Subcutaneous abdominal adipose tissue (tissue), 5 donors: ENCODE measurements around the gene EIF4EBP2.
A peak's percentile ranks its signal among the peaks of the same experiment; 100 is the strongest.

ENCODE experiments used
- H3K27ac ChIP-seq: one replicate; pipeline ENCODE4 v1.7.0; 2013; ENCODE audit warnings: low read depth, mild to moderate bottlenecking, inconsistent platforms, low read length, moderate library complexity
- H3K27me3 ChIP-seq, 5 donors: one replicate each; pipeline ENCODE4 v1.7.0; 2013; ENCODE audit warnings: low read length in 5 of 5, inconsistent platforms in 1 of 5; ENCODE audit not compliant: control insufficient read depth in 5 of 5, insufficient read depth in 4 of 5
- H3K36me3 ChIP-seq, 5 donors: one replicate each; pipeline ENCODE4 v1.7.0; 2013; ENCODE audit warnings: low read length in 5 of 5; ENCODE audit not compliant: control insufficient read depth in 5 of 5, insufficient read depth in 5 of 5
- H3K4me1 ChIP-seq, 5 donors: one replicate each; pipeline ENCODE4 v1.7.0; 2013; ENCODE audit warnings: low read length in 5 of 5, mild to moderate bottlenecking in 3 of 5, moderate library complexity in 1 of 5; ENCODE audit not compliant: control insufficient read depth in 5 of 5, insufficient read depth in 5 of 5
- H3K4me3 ChIP-seq, 5 donors: one replicate each; pipeline ENCODE4 v1.7.0; 2013; ENCODE audit warnings: low read length in 5 of 5, low read depth in 1 of 5
- H3K9ac ChIP-seq, 5 donors: one replicate each; pipeline ENCODE4 v1.7.0; 2013; ENCODE audit warnings: low read length in 5 of 5, mild to moderate bottlenecking in 4 of 5, moderate library complexity in 3 of 5
- H3K9me3 ChIP-seq, 5 donors: one replicate each; pipeline ENCODE4 v1.7.0; 2013; ENCODE audit warnings: low read length in 5 of 5; ENCODE audit not compliant: control insufficient read depth in 5 of 5
- donor health status: healthy.
- donor health status: healthy.
- donor health status: healthy.
- donor health status: healthy.
- donor health status: healthy.

Gene EIF4EBP2

DNA sequence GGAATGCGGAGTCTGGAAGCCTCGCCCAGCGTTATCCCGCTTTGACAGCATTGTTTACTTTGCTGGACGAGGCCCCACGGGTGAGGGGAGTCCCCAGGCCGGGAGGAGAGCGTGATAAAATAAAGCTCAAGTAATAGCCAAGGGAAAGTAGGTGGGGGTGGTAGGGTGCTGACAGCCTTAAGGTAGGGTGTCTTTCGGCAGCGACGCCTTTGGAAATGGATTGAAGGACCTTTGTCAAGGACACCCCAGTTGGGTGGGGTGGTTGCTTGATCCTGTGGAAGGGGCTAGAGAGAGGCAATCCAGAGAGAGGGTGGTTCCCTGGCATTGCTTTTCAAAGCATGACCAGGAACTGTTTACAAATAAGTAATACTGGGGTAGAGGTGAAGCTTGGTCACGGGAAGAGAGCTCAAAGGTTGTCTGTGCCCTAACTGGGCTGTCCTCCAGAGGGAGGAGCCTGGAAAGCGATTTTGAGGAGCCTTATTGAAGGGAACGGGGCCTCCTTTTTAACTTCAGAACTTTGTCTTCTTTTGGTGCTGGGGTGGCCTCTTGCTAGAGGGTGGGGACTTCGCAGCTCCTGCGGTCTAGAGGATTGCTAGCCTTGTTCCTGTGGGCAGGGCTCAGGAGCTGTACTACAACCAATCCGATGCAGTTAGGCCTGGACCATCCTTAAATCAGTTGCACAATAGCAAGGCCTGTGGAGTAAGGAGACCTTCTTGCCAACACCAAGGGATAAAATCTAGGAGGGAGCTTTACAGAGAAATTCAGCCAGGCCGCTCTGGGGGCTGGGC, 1.3 kb downstream of the EIF4EBP2 start:
- Histone ChIP-seq H3K27ac (peak overlapping the region; percentile 99), H3K4me3 (peak overlapping the region; percentile 89 to 98 (median 96)), H3K4me1 (peaks cover 5 to 50% (median 42%) of the 10 kb centered on the region in 5 donors), H3K9ac (peak overlapping the region; percentile 84 to 99 (median 97)), H3K9me3 (no peaks in the 10 kb centered on the region), H3K27me3 (no peaks in the 10 kb centered on the region), H3K36me3 (no peaks in the 10 kb centered on the region)

DNA sequence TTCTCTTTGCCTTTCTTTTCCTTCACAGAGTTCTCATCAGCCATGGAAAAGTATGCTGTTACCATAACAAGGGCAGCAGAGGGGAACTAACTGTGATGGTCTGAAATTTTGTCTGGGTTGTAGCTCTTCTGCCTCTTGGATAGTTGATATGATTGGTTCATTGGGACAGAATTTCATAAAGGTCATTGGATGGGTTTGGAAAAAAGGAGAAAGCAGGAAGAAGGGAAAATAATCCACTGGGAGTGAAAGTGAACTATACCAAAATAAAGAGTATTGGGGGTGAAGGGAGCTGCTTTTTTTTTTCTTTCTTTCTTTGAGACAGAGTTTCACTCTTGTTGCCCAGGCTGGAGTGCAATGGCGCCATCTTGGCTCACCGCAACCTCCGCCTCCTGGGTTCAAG, 5.8 kb downstream of the EIF4EBP2 start:
- H3K9me3 ChIP-seq: no peaks in the 10 kb centered on the region
- H3K27ac ChIP-seq: peak overlapping the region; percentile 71
- H3K4me3 ChIP-seq: no peak overlapping the region
- peaks cover 6 to 72% (median 58%) of the 10 kb centered on the region in 5 donors for H3K4me1 ChIP-seq
- no peak overlapping the region for H3K9ac ChIP-seq
- no peaks in the 10 kb centered on the region for H3K27me3 ChIP-seq
- no peaks in the 10 kb centered on the region for H3K36me3 ChIP-seq

DNA sequence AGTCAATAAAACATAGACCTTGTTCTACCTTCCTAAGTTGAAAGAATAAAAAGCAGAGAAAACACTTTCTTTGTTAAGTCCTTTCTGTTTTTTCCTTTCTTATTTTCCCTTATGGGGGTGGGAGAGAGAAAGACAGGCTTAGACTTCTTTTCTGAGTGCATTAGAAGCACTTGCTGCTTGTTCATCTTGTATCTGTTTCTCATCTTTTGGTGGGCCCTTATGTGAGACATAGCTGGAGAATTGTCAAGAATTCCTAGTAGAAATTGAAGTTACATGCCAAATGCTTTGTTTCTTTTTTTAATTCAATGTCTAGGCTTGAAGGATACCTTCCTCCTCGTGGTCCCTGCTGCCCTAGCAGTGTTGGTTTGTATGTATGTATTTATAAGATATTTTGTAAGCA, 6.7 kb downstream of the EIF4EBP2 start:
- Histone ChIP-seq H3K27ac (peak overlapping the region; percentile 71), H3K9ac (no peak overlapping the region), H3K9me3 (no peaks in the 10 kb centered on the region), H3K4me1 (peaks cover 6 to 66% (median 51%) of the 10 kb centered on the region in 5 donors), H3K27me3 (no peaks in the 10 kb centered on the region), H3K4me3 (no peak overlapping the region), H3K36me3 (no peaks in the 10 kb centered on the region)

DNA sequence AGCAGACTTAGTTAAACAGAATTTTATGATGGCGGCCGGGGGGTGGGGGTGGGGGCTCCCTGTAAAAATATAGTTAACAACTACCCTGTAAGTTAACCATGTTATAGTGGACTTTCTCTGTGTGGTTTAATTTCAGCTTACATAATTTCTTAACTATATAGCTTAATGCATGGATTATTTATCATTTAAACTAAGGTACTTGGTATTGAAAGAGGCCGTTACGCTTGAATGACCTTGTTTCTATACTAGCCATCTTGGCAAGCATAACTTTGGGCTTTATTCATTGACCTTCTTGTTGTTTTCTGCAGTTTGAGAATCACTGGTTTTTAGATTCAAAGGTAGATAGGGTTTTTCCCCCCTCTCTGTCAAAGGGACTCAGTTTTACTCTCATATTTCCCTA, 8.4 kb downstream of the EIF4EBP2 start:
- H3K4me1 ChIP-seq: peaks cover 3 to 53% (median 39%) of the 10 kb centered on the region in 5 donors
- H3K9me3 ChIP-seq: no peaks in the 10 kb centered on the region
- H3K27ac ChIP-seq: peak overlapping the region; percentile 14
- no peak overlapping the region for H3K9ac ChIP-seq
- H3K36me3 ChIP-seq: peaks cover 0 to under 1% (median 0%) of the 10 kb centered on the region in 5 donors
- no peaks in the 10 kb centered on the region for H3K27me3 ChIP-seq
- no peak overlapping the region for H3K4me3 ChIP-seq

DNA sequence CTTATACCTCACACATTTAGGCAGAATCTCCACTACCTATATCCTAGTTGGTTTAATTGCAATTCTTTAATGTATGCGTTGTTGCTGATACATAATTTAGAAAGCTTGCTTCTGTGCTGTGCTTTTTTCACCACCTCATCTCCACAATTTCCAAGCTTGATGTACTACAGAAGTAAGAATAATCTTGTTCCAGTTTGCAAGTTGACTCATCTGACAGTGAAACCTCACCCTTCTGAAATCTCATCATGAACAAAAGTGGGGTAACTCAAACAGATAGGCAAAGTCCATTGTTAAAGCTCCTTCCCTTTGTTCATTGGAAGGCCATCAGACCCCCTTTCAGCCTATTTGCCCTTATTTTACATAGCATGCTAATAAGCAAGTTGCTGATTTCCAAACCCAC, 13.6 kb downstream of the EIF4EBP2 start:
- H3K9me3 ChIP-seq: no peaks in the 10 kb centered on the region
- H3K4me1 ChIP-seq: peaks cover 3 to 29% (median 22%) of the 10 kb centered on the region in 5 donors
- H3K27me3 ChIP-seq: no peaks in the 10 kb centered on the region
- no peak overlapping the region for H3K9ac ChIP-seq
- H3K36me3 ChIP-seq: peaks cover 21 to 38% (median 30%) of the 10 kb centered on the region in 5 donors
- peak overlapping the region; percentile 9 for H3K27ac ChIP-seq
- no peak overlapping the region for H3K4me3 ChIP-seq

DNA sequence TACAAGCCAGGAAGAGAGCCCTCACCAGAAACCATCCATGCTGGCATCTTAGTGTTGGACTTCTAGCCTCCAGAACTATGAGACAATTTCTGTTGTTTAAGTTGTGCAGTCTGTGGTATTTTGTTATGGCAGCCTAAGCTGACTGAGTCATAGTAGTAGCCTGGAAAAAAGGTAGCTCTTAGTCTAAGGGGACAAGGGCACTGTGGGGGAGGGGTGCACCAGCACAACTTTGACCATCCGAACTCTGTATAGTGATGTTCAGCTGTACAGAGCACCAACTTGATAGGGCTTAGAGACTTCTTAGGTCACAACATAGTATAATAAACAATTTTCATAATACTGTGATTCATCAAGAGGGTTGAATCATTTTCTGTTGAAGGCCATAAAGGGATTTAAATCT, 14.3 kb downstream of the EIF4EBP2 start:
- Histone ChIP-seq H3K27ac (peak overlapping the region; percentile 9), H3K9ac (no peak overlapping the region), H3K9me3 (no peaks in the 10 kb centered on the region), H3K4me1 (peaks cover 3 to 25% (median 19%) of the 10 kb centered on the region in 5 donors), H3K27me3 (no peaks in the 10 kb centered on the region), H3K4me3 (no peak overlapping the region), H3K36me3 (peaks cover 27 to 45% (median 36%) of the 10 kb centered on the region in 5 donors)

DNA sequence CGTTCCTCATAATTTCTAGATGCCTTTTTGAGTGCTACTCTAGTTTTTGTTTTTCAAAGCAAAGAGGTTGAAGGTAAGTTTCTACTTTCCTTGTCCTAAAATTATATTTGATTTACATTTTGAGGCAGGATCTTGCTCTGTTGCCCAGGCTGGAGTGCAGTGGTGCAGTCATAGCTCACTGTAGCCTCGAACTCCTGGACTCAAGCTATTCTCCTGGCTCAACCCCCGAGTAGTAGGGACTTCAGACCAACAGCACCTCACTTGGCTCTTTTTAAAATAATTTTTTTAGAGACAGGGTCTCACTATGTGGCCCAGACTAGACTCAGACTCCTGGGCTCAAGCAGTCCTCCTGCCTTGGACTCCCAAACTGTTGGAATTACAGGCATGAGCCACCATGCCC, 14.8 kb downstream of the EIF4EBP2 start:
- Histone ChIP-seq H3K9me3 (no peaks in the 10 kb centered on the region), H3K4me1 (peaks cover 3 to 21% (median 19%) of the 10 kb centered on the region in 5 donors), H3K9ac (no peak overlapping the region), H3K27me3 (no peaks in the 10 kb centered on the region), H3K4me3 (no peak overlapping the region), H3K36me3 (peaks cover 32 to 49% (median 39%) of the 10 kb centered on the region in 5 donors), H3K27ac (peak overlapping the region; percentile 27)

DNA sequence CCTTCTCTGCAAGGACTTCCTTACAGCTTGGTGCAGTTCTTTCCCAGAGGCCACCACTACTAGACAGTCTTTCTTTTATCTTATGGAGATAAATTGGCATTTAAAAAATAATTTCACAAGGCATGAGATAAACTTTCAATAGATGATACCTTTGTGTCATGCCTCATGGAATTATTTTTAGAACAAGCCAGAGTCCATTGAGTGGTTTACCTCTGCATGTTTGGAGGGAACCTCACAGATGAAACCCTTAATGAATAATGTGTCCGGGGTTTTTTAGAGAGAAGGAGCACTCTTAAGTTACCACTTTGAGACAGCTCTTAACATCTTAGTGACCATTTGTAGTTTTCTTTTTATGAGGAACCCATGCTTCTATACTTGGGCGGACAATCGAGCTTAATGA, 20.4 kb downstream of the EIF4EBP2 start:
- no peak overlapping the region for H3K9ac ChIP-seq
- H3K36me3 ChIP-seq: peaks cover 58 to 98% (median 90%) of the 10 kb centered on the region in 5 donors
- no peaks in the 10 kb centered on the region for H3K27me3 ChIP-seq
- H3K9me3 ChIP-seq: no peaks in the 10 kb centered on the region
- no peak overlapping the region for H3K4me3 ChIP-seq
- peaks cover 3 to 22% (median 17%) of the 10 kb centered on the region in 5 donors for H3K4me1 ChIP-seq
- no peak overlapping the region for H3K27ac ChIP-seq

DNA sequence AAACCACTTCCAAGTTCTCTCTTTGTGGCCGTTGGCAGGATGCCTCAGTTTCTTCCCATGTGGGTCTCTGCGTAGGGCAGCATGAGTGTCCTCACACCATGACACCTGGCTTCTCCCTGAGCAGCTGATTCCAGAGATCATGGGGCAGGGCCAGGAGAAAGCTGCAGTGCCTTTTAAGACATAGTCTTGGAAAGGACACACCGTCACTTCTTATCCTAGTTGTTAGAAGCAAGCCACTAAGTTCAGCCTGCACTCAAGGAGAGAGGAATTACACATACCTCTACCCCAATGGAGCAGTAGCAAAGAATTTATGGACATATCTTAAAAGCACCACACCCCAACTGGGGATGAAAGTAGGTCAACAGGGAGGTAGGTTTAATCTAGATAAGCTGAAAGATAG, 21.2 kb downstream of the EIF4EBP2 start:
- peaks cover 3 to 26% (median 22%) of the 10 kb centered on the region in 5 donors for H3K4me1 ChIP-seq
- no peak overlapping the region for H3K27ac ChIP-seq
- H3K9me3 ChIP-seq: no peaks in the 10 kb centered on the region
- peaks cover 58 to 96% (median 89%) of the 10 kb centered on the region in 5 donors for H3K36me3 ChIP-seq
- H3K4me3 ChIP-seq: no peak overlapping the region
- peak overlapping the region in 1 of 5 donors; percentile 35 for H3K9ac ChIP-seq
- H3K27me3 ChIP-seq: no peaks in the 10 kb centered on the region

DNA sequence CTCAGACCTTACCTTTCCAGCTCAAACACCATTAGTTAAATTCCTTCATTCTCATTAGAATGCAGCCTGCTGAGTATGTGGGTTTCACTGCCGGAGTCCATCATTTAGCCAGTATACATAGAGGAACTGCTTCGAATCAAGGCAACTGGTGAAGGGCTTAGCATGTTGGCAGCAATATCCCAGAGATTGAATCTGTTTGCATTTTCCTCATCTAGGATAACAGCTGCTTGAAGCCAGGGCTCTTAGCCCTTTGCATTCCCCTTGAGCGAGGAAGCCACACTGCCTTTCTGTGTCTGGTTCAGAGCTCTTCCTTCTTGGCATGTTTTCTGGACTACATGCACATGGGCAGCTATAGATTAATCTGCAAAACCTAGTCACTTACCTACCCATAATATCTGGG, 22.9 kb downstream of the EIF4EBP2 start:
- peaks cover 49 to 81% (median 74%) of the 10 kb centered on the region in 5 donors for H3K36me3 ChIP-seq
- H3K4me1 ChIP-seq: peaks cover 8 to 32% (median 29%) of the 10 kb centered on the region in 5 donors

More for the DNA sequence above, 22.9 kb downstream of the EIF4EBP2 start:
- Histone ChIP-seq H3K27me3 (no peaks in the 10 kb centered on the region), H3K4me3 (no peak overlapping the region), H3K9me3 (no peaks in the 10 kb centered on the region), H3K9ac (no peak overlapping the region), H3K27ac (no peak overlapping the region)
